HepG2 (cell line): Measurements from ENCODE around the gene VKORC1L1. TPM values are rescaled to one million over a fixed set of nuclear protein-coding genes. Genes with fewer than 3 reads are reported as not detected.

Source experiments
- AGO1 ChIP-seq: fragments of 200-400 bp; formaldehyde crosslinking; IDR thresholded peaks from 2 replicates; pipeline ENCODE4 v1.6.1; 2017; ENCODE audit warnings: mild to moderate bottlenecking, low read depth, low read length, moderate library complexity; ENCODE audit not compliant: poor library complexity, severe bottlenecking
- ARNT ChIP-seq: fragments of 450-650 bp; IDR thresholded peaks from 2 replicates; pipeline ENCODE4 v1.6.1; 2017
- DZIP1 ChIP-seq: sonication (generic); formaldehyde crosslinking; IDR thresholded peaks from 2 replicates; pipeline ENCODE4 v1.5.0; 2020; ENCODE audit warnings: mild to moderate bottlenecking, missing genetic modification reagents
- EP300 ChIP-seq, 3 experiments: sonication (generic) in 1 of 3; formaldehyde crosslinking in 1 of 3; IDR thresholded peaks; 2 replicates each; pipeline versions ENCODE4 v1.5.1 to v1.6.1; 2011 to 2020; ENCODE audit warnings: low read depth in 2 of 3, low read length in 2 of 3, borderline replicate concordance in 1 of 3, improper control_type of control experiment in 1 of 3, mild to moderate bottlenecking in 1 of 3, missing genetic modification reagents in 1 of 3, moderate library complexity in 1 of 3
- KAT2B ChIP-seq: fragments of 150-350 bp; IDR thresholded peaks from 2 replicates; pipeline ENCODE4 v1.6.1; 2014; ENCODE audit warnings: low read depth, low read length, borderline replicate concordance
- PRDM15 ChIP-seq: sonication (generic); formaldehyde crosslinking; IDR thresholded peaks from 2 replicates; pipeline ENCODE4 v1.4.0; 2020; ENCODE audit warnings: missing genetic modification reagents
- TAF1 ChIP-seq: sonication (generic); formaldehyde crosslinking; IDR thresholded peaks from 2 replicates; pipeline ENCODE4 v1.4.0; 2020; ENCODE audit warnings: missing genetic modification reagents
- THAP7 ChIP-seq: sonication (generic); formaldehyde crosslinking; IDR thresholded peaks from 2 replicates; pipeline ENCODE4 v1.8.1; 2023; ENCODE audit warnings: mild to moderate bottlenecking, missing genetic modification reagents
- ZBTB34 ChIP-seq: sonication (generic); formaldehyde crosslinking; IDR thresholded peaks from 2 replicates; pipeline ENCODE4 v1.8.0; 2022; ENCODE audit warnings: mild to moderate bottlenecking, missing genetic modification reagents
- ZBTB4 ChIP-seq: sonication (generic); formaldehyde crosslinking; IDR thresholded peaks from 2 replicates; pipeline ENCODE4 v1.4.0; 2020; ENCODE audit warnings: missing genetic modification reagents, mild to moderate bottlenecking, borderline replicate concordance
- ZFYVE20 ChIP-seq: sonication (generic); formaldehyde crosslinking; IDR thresholded peaks from 2 replicates; pipeline ENCODE4 v1.8.0; 2023; ENCODE audit warnings: low read depth, mild to moderate bottlenecking, moderate library complexity, missing genetic modification reagents, borderline replicate concordance
- ZNF256 ChIP-seq: sonication (generic); formaldehyde crosslinking; conservative IDR thresholded peaks from 2 replicates; pipeline ENCODE4 v1.4.0; 2020; ENCODE audit warnings: missing genetic modification reagents
- ZNF383 ChIP-seq: sonication (generic); formaldehyde crosslinking; IDR thresholded peaks from 2 replicates; pipeline ENCODE4 v1.4.0; 2020; ENCODE audit warnings: missing genetic modification reagents, mild to moderate bottlenecking, borderline replicate concordance
- ZNF737 ChIP-seq: sonication (generic); formaldehyde crosslinking; IDR thresholded peaks from 2 replicates; pipeline ENCODE4 v1.5.0; 2020; ENCODE audit warnings: missing genetic modification reagents, mild to moderate bottlenecking, borderline replicate concordance
- polyA plus RNA-seq, 8 experiments: library from polyadenylated mRNA; depleted of rRNA in 3 of 8; stranded (reverse) in 7 of 8; unstranded in 1 of 8; fragments of >200 nt; fragmentation: Illumina TruSeq in 4 of 8; extraction: Trizol in 4 of 8; gene quantifications; 2 replicates each; pipeline versions ENCODE4 v1.2.1 to v1.2.3, GENCODE V29; 2011 to 2016; ENCODE audit warnings: low read depth in 4 of 8, missing spikeins in 1 of 8, mixed read lengths in 1 of 8; ENCODE audit not compliant: insufficient read depth in 1 of 8
- total RNA-seq, 5 experiments: library from RNA; depleted of rRNA; stranded (reverse); fragments of >200 nt; fragmentation: Illumina TruSeq; extraction: Trizol; gene quantifications; 2 replicates each; pipeline ENCODE4 v1.2.3, GENCODE V29; 2016; ENCODE audit warnings: low read depth in 1 of 5

VKORC1L1 gene
- total and polyA plus RNA-seq, 2 of the 13 experiments (the other 11 are each of a cell fraction or from before 2014, with no cell fraction given) = 13.9 to 16.5 TPM

GRCh38 chr7:65981965-65982792 is 109.3 kb downstream of the VKORC1L1 start, which contains the start of gene GUSB (continued):
- TF ChIP-seq ZBTB4 (CRISPR knock-in tag) (peak; percentile 93; the same call in 1 of the 2 replicates), PRDM15 (CRISPR knock-in tag) (peak; percentile 77; the same call in 1 of the 2 replicates), ZNF737 (CRISPR knock-in tag) (no peak), DZIP1 (CRISPR knock-in tag) (no peak; the same call in 1 of the 2 replicates), TAF1 (CRISPR knock-in tag) (peak; percentile 80), ZBTB34 (CRISPR knock-in tag) (peak; percentile 38; the same call in 1 of the 2 replicates), ARNT (no peak), KAT2B (no peak), EP300 (IDR thresholded peaks at IDR 0.05; ENCODE audit: low read depth in 2 of 2, low read length in 2 of 2) (0 out of 4 replicates have a peak, but pooled peaks of 1 of the 2 experiments have one; percentile 5), EP300 (CRISPR knock-in tag; IDR thresholded peaks at IDR 0.05; ENCODE audit: borderline replicate concordance) (peak; percentile 69), ZNF256 (CRISPR knock-in tag) (peak; percentile 87), THAP7 (CRISPR knock-in tag) (0 out of 2 replicates have a peak, but pooled peaks have one; percentile 76), ZFYVE20 (CRISPR knock-in tag) (0 out of 2 replicates have a peak, but pooled peaks have one; percentile 51), AGO1 (no peak), ZNF383 (CRISPR knock-in tag) (peak; percentile 33; the same call in 1 of the 2 replicates)
